Measurements from ENCODE around the gene NMT1.
"Not testable (repeated sequence)": the region's sequence is repeated elsewhere in the genome, so short reads cannot be mapped to it uniquely, and the experiment has no call there.

The NMT1 gene

GRCh38 chr17:45123930-45124796, 63.0 kb downstream of the NMT1 start:
- DNase-seq = no peak

- DNase-seq = not testable (repeated sequence)
Observed at GRCh38 chr17:45124797-45125122, 63.6 kb downstream of the NMT1 start.

- DNase-seq = no peak
Observed at GRCh38 chr17:45125509-45125908, 64.4 kb downstream of the NMT1 start.

- no peak for DNase-seq
Observed at GRCh38 chr17:45127207-45127547, 66.1 kb downstream of the NMT1 start.

GRCh38 chr17:45127548-45128300, 66.6 kb downstream of the NMT1 start:
- no peak for DNase-seq

- no peak for DNase-seq
Observed at GRCh38 chr17:45128331-45128730, 67.2 kb downstream of the NMT1 start.

- no peak for DNase-seq
Observed at GRCh38 chr17:45128989-45129388, 67.9 kb downstream of the NMT1 start.

GRCh38 chr17:45129426-45129939, 68.4 kb downstream of the NMT1 start:
- no peak for DNase-seq

- no peak for DNase-seq
Observed at GRCh38 chr17:45129940-45130680, 69.0 kb downstream of the NMT1 start.

GRCh38 chr17:45130681-45131615, 69.8 kb downstream of the NMT1 start:
- DNase-seq = no peak

GRCh38 chr17:45131616-45132319, 70.7 kb downstream of the NMT1 start:
- DNase-seq = peak; percentile 56

- DNase-seq = no peak
Observed at GRCh38 chr17:45132320-45132571, 71.1 kb downstream of the NMT1 start, which contains the start of gene PLCD3. Gene PLCD3, minus strand, starts transcription at chr17:45132515. Its CDS starts 105 bp downstream, at chr17:45132410.

GRCh38 chr17:45132572-45133463, 71.7 kb downstream of the NMT1 start:
- peak; percentile 67 for DNase-seq

- peak; percentile 94 for DNase-seq
Observed at GRCh38 chr17:45135192-45135977, 74.3 kb downstream of the NMT1 start, which contains the start of gene ACBD4. Gene ACBD4, plus strand, starts transcription at chr17:45135687. Its CDS starts 458 bp downstream, at chr17:45136145.

- DNase-seq = no peak
Observed at GRCh38 chr17:45135978-45136791, 75.1 kb downstream of the NMT1 start.

- DNase-seq = no peak
Observed at GRCh38 chr17:45136846-45137560, 75.9 kb downstream of the NMT1 start.

GRCh38 chr17:45137561-45138305, 76.6 kb downstream of the NMT1 start:
- no peak for DNase-seq
